DMS 273 (cell line): ENCODE measurements around the gene FAM200C.
"Not testable (repeated sequence)": the region's sequence is repeated elsewhere in the genome, so short reads cannot be mapped to it uniquely, and the experiment has no call there.

Experiments
- DNase-seq: peaks from one replicate; lab custom pipeline; 2025; ENCODE audit not compliant: unreplicated experiment; lab: John Stamatoyannopoulos, UW

The FAM200C gene

GRCh38 chr5:160399402-160400353 lies at the start of gene FAM200C:
FAM200C (minus strand) TSS chr5:160400054; CDS start chr5:160395490, 4,564 bp downstream.
- DNase-seq: peak; percentile 97

DNA sequence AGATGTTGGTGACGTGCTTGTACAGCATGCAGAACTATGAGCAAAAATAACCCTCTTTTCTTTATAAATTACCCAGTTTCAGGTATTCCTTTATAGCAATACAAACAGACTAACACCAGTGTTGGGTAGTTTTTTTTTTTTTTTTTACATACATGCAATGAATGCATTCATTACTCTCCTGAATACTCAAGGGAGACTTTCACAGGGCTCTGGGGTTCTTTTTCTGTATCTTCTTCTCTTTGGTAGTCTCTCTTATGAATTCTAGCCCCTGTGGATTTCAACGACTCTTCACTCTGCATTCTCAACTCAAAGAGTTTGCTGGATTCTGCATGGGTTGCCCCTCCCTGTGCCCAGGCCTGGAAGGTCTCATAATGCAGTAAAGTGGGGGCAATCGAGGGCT lies 49.6 kb upstream of the FAM200C start:
- DNase-seq: no peak

DNA sequence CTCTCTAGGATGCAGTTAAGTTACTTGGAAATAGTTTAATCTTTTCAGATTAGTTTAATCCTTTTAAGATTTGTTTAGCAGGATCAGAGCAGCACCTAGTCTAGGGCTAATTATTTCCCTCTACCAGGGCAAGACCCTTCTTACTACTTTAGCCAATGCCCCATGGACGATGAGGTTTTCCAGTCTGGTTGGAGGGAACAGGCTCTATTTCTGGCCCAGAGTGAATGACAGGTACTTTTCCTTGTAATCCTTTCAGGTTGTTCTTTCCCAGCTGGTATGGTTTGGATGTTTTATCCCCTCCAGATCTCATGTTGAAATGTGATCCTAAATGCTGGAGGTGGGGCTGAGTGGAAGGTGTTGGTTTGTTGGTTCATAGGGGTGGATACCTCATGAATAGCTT lies 49.0 kb upstream of the FAM200C start:
- DNase-seq: no peak

DNA sequence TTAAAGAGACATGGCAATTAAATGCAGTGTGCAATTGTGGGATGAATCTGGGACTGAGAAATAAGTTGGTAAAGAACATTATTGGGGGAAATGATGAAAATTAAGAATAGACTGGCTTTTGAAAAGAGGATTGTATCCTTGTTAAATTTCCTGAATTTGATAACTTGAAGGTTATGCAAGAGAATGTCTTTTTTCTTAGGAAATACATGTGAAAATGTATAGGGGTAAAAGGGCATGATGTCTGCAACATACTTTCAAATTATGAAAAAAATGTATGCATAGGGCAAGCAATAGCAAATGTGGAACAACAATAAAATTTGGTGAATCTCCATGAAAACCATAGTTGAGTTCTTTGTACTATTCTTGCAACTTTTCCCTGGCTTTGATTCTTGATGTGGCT lies 45.9 kb upstream of the FAM200C start:
- no peak for DNase-seq

- DNase-seq: no peak
Observed at GRCh38 chr5:160445132-160445531, 45.3 kb upstream of the FAM200C start.

GRCh38 chr5:160444407-160444806 lies 44.6 kb upstream of the FAM200C start:
- DNase-seq: no peak

DNA sequence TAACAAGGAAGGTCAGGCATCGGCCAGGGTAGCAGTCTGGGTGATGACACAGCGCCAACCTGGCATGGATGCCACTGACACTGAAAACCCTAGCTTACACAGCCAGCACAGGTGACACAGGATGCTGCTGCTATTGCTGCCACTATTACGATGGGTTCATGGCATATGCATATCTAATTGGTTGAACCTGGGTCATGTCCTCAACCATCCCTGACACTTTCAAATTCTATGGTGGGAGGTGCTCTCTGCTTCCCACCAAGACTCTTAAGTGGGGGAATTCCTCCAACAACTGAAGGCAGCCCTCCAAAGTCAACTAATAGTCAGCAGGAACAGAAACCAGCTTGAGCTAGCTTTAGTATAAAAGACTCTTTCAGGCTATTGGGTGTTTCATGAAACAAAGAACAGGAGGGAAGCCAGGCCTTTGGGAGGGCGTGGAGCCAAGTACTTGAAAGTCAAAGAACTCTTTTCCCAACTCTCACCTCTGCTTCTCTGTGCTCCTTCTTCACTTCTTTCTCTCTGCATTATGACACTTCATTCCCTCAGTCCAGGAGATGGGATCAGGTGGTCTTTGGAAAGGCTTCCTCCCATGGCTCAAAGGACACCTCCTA lies 43.1 kb upstream of the FAM200C start:
- no peak for DNase-seq

DNA sequence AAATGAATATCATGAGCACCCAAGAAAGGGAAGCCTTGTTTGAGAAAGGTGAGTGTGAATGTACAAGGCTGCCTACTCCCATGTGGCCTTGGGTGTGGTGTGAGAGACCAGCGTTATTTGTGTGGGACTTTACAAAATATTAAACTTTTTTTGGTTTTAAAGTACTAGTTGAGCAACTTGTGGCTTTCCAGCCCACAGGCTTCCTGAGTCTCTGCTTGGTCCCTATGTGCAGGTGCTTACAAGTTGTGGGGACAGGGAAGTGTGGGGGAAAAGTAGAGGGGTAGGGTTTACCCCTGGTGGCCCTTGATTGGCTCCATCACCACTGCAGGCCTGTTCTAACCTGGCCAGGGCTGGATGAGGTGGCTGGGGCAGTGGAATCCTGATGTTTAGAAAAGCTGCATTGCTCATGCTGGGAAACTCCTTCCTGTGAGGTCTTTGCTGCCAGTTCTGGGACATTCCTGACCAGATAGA lies 41.5 kb upstream of the FAM200C start:
- no peak for DNase-seq

DNA sequence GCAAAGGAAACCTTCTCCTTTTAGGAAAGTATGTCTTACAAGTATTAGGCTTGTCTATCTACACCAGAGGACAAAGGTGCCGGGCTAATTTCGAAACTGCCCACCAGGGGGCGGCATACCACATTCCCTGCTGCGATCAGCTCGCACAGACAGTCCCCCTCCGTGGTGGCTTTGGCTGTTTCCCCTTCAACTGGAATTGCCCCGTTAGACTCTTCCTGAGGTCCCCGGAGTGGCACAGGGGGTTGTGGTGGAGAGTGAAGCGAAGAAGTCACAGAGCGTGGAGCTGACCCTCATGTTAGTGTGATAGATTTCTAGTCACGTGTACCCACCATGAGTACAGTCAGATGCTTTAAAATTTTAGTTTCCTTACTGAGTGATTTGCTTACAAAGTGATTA lies 39.3 kb upstream of the FAM200C start:
- peak; percentile 92 for DNase-seq

GRCh38 chr5:160438316-160439204 lies 38.7 kb upstream of the FAM200C start:
- DNase-seq: peak; percentile 84

DNA sequence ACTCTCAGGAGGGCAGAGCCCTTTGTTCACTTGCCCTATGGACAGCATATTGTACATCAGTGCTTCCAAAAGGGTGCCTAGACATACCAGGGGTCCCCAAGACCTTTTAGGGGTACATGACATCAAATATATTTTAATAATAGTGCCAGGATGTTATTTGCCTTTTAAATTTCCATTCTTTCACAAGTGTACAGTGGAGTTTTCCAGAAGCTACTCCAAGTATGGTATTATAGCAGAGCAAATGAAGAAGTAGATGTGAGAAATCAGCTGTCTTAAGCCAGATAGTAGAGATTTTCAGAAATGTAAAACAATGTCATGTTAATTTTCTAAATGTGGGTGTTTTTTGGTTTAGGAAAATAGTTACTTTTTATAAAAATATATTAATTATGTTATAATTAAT lies 37.4 kb upstream of the FAM200C start:
- DNase-seq: no peak

DNA sequence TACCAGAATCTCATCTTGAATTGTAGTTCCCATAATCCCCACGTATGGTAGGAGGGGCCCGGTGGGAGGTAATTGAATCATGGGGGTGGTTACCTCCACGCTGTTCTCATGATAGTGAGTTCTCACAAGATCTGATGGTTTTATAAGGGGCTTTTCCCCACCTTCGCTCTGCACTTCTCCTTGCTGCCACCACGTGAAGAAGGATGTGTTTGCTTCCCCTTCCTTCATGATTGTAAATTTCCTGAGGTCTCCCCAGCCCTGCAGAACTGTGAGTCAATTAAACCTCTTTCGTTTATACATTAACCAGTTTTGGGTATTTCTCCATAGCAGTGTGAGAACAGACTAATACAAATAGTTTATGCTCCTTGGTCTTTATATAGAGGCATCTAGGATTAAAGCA lies 36.8 kb upstream of the FAM200C start:
- not testable (repeated sequence) for DNase-seq

DNA sequence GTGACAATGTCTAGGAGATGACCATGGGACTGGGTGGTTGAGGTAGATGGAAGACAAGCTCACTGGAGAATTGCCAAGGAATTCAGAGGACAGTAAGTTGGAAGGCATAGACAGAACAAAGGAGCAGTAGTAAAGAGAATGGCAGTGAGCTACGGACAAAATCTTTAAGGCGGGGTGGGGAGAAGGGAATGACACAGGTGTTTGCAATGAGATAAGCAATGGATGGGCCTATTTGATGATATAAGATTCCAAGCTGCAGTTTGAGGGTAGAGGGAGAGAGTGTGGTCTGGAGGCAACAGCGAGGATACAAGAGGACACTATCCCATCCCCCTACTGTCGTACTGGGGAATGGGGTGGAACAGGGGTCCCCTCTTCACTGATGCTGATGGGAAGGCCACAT lies 36.2 kb upstream of the FAM200C start:
- DNase-seq: no peak

DNA sequence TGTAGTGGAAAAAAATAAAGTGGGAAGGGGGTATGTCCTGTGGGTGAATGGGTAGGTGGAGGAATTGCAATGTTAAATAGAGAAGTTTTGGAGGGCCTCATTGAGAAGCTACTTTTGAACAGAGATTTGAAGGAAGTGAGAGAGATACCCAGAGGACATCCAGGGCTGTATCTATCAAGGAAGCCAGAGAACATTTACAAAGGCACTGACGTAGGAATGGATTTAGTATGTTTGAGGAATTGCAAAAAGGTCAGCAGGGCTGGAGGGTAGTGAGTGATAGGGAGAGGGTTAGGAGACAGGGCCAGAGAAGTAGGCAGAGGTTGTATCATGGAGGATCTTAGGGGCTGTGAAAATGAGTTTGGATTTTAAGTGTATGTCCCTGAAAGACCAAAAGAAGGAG lies 35.7 kb upstream of the FAM200C start:
- DNase-seq: no peak

GRCh38 chr5:160434022-160434531 lies 34.2 kb upstream of the FAM200C start:
- DNase-seq: peak; percentile 78

GRCh38 chr5:160432787-160433186 lies 32.9 kb upstream of the FAM200C start:
- DNase-seq: no peak

DNA sequence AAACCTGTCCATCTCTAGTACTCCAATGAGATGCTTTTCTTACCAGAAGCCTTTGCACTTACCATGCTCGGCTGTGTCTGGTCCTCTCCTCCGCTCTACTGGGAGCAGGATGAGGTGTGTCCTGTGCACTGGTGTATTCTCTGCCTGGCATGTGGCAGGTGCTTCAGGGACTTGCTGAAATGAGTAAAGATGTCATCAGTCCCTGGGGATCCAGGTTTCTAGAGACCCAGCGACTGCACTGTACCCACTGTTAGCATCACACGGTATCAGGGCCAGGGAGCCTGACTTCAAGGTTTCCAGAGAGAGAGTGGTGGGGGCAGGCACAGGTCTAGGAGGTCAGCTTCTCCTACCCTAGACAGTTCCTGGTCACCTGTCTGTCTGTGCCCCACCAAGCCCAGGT lies 32.3 kb upstream of the FAM200C start:
- no peak for DNase-seq

DNA sequence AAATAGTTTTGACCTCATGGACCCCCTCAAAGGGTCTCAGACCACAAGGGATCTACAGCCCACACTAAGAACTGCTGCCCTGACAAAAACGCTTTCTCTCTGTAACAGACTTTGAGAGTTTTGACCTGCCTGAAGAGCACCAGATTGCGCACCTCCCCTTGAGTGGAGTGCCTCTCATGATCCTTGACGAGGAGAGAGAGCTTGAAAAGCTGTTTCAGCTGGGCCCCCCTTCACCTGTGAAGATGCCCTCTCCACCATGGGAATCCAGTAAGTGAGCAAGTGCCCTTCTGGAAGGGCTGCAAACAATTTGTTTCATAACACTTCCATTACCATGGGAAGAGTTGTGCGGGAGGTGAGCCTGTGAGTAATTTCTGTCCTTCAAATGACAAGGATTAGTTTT lies 27.8 kb upstream of the FAM200C start:
- no peak for DNase-seq

DNA sequence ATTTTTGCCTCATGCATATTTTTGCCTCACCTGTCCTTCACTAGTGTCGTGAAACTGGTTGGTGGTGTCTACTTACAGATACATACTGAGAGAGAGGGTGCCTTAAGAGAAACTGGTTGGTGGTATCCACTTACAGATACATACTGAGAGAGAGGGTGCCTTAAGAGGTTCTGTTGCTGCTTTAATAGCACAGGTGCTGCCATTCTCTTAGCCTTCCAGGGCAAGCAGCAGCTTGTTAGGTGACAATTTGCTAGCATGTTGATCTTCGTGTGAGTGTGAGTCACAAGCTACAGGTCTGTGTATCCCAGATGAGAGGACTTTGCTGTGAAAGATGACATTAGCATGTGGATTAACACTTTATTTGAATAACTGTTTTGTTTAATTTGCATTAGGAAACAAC lies 23.2 kb upstream of the FAM200C start:
- peak; percentile 41 for DNase-seq

GRCh38 chr5:160421625-160422258 lies 21.9 kb upstream of the FAM200C start, which contains the start of gene PTTG1:
PTTG1 (plus strand) TSS chr5:160421855; CDS start chr5:160422313, 458 bp downstream.
- DNase-seq: peak; percentile 99

- no peak for DNase-seq
Observed at GRCh38 chr5:160420331-160420610, 20.4 kb upstream of the FAM200C start.
